RWPE1 (cell line): Measurements from ENCODE around the gene TOMM40L.

Source experiments
- CTCF ChIA-PET: fragments of 350-600 bp; sonication (Branson Sonifier 250); formaldehyde crosslinking; extraction: SDS; loops from one replicate; lab custom pipeline; 2021; lab: Yijun Ruan, JAX
- POLR2A ChIA-PET: fragments of 400-600 bp; formaldehyde crosslinking; extraction: SDS; loops from one replicate; lab custom pipeline; 2020; ENCODE audit warnings: antibody characterized with exemption; ENCODE audit not compliant: low non-redundant PET; lab: Yijun Ruan, JAX
- DNase-seq: peaks from one replicate; pipeline ENCODE4 v3.0.0; 2012; ENCODE audit warnings: low spot score
- H3K27ac ChIP-seq: fragments of 450-650 bp; 2 replicates; pipeline ENCODE4 v1.5.1; 2017
- TF ChIP-seq, protein P1 (sequence below): fragments of 450-650 bp; conservative IDR thresholded peaks from 2 replicates; pipeline ENCODE4 v1.5.1; 2017; ENCODE audit warnings: low read depth, mild to moderate bottlenecking

The TOMM40L gene

DNA sequence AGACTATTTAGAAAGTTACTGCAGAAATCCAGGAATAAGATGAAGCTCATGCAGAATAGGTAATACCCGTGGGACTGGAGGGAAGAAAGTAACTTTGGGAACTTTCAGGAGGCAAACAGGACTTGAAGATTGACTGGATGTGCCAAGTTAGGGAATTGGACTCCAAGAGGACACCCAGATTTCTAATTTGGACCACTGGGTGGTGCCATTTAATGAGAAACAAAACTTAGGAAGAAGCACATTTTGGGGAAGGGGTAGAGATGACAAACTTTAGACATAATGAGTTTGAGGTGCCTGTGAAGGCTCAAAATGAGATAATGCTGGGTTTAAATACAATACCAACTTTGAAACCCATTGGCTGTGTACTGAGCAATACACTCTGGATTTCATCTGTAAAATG is 45.2 kb upstream of the TOMM40L start:
- DNase-seq: no peak
- POLR2A ChIA-PET: no interaction called here
- no peak overlapping the region for H3K27ac ChIP-seq
- CTCF ChIA-PET: interaction anchor here (0.6 to 0.7 kb wide), 2 partner anchors 10 to 198 kb away, joined by 3 read pairs; no protein-coding TSS in a partner anchor
- TF ChIP-seq, protein P1, sequence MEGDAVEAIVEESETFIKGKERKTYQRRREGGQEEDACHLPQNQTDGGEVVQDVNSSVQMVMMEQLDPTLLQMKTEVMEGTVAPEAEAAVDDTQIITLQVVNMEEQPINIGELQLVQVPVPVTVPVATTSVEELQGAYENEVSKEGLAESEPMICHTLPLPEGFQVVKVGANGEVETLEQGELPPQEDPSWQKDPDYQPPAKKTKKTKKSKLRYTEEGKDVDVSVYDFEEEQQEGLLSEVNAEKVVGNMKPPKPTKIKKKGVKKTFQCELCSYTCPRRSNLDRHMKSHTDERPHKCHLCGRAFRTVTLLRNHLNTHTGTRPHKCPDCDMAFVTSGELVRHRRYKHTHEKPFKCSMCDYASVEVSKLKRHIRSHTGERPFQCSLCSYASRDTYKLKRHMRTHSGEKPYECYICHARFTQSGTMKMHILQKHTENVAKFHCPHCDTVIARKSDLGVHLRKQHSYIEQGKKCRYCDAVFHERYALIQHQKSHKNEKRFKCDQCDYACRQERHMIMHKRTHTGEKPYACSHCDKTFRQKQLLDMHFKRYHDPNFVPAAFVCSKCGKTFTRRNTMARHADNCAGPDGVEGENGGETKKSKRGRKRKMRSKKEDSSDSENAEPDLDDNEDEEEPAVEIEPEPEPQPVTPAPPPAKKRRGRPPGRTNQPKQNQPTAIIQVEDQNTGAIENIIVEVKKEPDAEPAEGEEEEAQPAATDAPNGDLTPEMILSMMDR: no peak; the same call in 1 of the 2 replicates

DNA sequence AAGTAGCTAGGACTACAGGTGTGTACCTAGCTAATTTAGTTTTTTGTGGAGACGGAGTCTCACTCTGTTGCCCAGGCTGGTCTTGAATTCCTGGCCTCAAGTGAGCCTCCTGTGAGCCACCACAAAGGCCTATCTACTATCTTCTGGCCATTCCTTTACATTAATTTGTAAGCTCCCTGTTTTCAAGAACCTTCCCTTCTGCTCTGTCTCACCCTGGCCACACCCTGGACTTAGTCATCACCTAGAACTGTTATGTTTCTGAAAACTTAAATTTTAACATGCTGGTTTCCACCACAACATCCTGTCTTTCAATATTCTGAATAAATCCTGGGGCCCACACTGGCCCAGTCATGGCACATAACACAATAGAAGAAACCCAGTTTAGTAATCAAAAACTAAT is 43.6 kb upstream of the TOMM40L start:
- CTCF ChIA-PET: interaction anchor here (0.6 kb wide), 1 partner anchor 116 kb away, joined by 4 read pairs; no protein-coding TSS in a partner anchor
- TF ChIP-seq, protein P1: no peak
- peak overlapping the region; percentile 88 for H3K27ac ChIP-seq
- POLR2A ChIA-PET: interaction anchor here (0.7 kb wide), 1 partner anchor 20 kb away, joined by 3 read pairs; no protein-coding TSS in a partner anchor
- peak; percentile 62 for DNase-seq

DNA sequence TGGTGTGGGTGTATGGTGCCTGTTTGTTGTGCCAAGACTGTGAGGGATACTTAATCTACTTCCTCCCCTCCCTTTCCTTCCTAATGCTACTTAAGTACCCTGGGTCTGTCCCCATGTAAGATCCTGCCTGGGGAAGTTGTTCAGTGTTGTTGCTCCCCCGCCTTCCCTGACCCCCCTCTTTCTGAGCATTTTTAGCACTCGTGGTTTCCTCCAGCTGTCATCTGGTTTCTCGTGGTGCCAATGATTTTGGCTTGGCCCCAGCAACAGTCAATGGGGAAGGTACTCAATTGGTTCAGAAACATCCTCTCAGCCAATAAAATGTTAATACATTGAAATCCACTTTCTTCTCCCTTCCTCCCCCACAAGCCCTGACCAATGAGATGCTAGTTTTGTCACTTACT is 40.6 kb upstream of the TOMM40L start:
- H3K27ac ChIP-seq: no peak overlapping the region
- no peak for DNase-seq
- POLR2A ChIA-PET: no interaction called here
- CTCF ChIA-PET: no interaction called here
- TF ChIP-seq, protein P1: no peak

DNA sequence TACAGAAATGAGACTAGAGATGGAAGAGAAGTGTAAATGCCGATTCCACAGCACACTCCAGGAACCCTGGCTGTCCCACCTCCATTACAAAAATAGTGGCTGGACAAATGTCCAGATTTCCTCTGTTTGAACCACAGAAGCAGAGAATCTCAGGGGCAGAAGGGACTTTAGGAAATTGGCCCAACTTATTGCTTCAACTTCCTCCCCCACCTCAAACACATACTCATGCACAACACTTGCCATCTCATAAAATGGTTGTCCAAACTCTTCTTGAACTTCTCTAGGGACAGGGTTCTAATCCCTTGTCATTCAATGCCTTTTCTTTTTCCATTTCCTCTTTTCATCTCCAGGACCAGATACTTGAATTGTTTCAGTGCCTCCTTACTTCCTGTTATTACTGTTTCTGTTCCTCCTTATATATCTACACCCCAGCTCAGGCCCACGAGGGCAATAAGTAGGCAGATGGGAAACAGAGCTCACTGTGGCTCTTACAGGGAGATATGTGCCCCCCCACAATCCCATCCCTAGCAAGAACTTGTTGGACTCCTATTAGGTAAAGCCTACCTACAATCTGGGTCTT is 40.0 kb upstream of the TOMM40L start:
- no peak overlapping the region for H3K27ac ChIP-seq
- CTCF ChIA-PET: interaction anchor here (1.0 kb wide), 1 partner anchor 14 kb away, joined by 4 read pairs; no protein-coding TSS in a partner anchor
- no peak for DNase-seq
- TF ChIP-seq, protein P1: no peak
- POLR2A ChIA-PET: no interaction called here

DNA sequence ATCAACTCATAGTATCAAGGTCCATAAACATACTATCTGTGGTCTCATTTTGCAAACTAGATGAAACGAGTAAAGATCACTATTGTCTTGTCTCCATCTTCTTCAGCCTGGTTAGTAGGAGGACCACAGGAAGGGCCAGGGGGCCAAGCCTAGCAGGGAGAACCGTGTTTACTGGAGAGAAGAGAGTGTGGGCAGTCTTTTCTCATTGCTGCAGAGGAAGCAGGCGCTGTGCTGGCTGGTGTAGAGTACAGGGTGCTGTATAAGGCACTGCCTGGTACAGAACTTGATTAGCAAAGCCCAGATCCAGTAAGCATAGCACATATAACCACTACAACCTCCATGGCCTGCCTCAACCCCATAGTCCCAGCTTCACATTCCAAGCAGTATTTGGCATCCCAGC is 38.5 kb upstream of the TOMM40L start:
- no peak overlapping the region for H3K27ac ChIP-seq
- DNase-seq: no peak
- ChIA-PET POLR2A (no interaction called here), CTCF (interaction anchor here (0.6 to 0.8 kb wide), 2 partner anchors 39 to 201 kb away, joined by 3 to 4 read pairs; no protein-coding TSS in a partner anchor)
- TF ChIP-seq, protein P1: no peak

DNA sequence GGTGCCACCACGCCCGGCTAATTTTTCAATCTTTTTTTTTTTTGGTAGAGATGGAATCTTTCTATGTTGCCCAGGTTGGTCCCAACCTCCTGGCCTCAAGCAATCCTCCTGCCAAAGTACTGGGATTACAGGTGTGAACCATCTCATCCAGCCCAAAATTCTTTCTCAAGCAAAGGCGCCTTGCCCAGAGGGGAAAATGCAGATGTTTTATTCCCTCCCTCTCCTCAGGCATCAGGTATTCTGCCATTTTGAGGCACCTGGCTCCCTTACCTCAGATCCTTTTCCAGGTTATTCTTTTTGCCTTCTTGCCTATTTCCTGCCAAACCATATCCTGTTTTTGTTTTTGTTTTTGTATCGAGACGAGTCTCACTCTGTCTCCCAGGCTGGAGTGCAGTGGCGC is 37.5 kb upstream of the TOMM40L start:
- ChIA-PET POLR2A (no interaction called here), CTCF (interaction anchor here (0.6 kb wide), 1 partner anchor 252 kb away, joined by 4 read pairs; no protein-coding TSS in a partner anchor)
- H3K27ac ChIP-seq: no peak overlapping the region
- no peak for DNase-seq
- TF ChIP-seq, protein P1: no peak
